Activated naive CD4-positive, alpha-beta T cell treated with anti-CD3 and anti-CD28 coated beads, Interleukin-2, amount 50 U/mL, for 72 hours (primary cell): ENCODE results near the gene TSPAN5. TPM values are rescaled to one million over a fixed set of nuclear protein-coding genes. Genes with fewer than 3 reads are reported as not detected.
"Not testable (repeated sequence)": the region's sequence is repeated elsewhere in the genome, so short reads cannot be mapped to it uniquely, and the experiment has no call there.

Source experiments
- ATAC-seq, 2 donors: fragments of 150-1000 bp; cut with Tn5 transposase; 2 replicates each; pipeline ENCODE4 v1.10.0; 2021; ENCODE audit warnings: mild to moderate bottlenecking in 2 of 2, moderate library complexity in 2 of 2
- DNase-seq, 2 donors: peaks; one replicate each; pipeline ENCODE4 v3.0.0; 2021 to 2022; ENCODE audit warnings: low spot score in 2 of 2
- H3K27ac Mint-ChIP-seq, 2 donors: one replicate each; pipeline ENCODE4 v1.8.0; 2022; ENCODE audit warnings: mild to moderate bottlenecking in 2 of 2, mixed read lengths in 2 of 2
- H3K36me3 Mint-ChIP-seq, 2 donors: one replicate each; pipeline ENCODE4 v1.8.0; 2022; ENCODE audit warnings: mixed read lengths in 2 of 2
- H3K9me3 Mint-ChIP-seq, 2 donors: one replicate each; pipeline ENCODE4 v1.8.0; 2022; ENCODE audit warnings: mixed read lengths in 2 of 2
- total RNA-seq, 2 donors: library from RNA; stranded (reverse); gene quantifications; one replicate each; pipeline ENCODE4 v1.2.3, GENCODE V29; 2022

TSPAN5 gene
- total RNA-seq, 2 donors from 2014 or later = 11.0 to 26.7 TPM

- Mint-ChIP-seq H3K27ac (peak overlapping the region in 1 of 2 donors; percentile 58), H3K9me3 (peaks cover 0 to 11% of the 10 kb centered on the region in 2 donors), H3K36me3 (peaks cover 18 to 36% of the 10 kb centered on the region in 2 donors)
- DNase-seq (no peak), ATAC-seq (no peak)
Observed at GRCh38 chr4:98502624-98503023, 155.8 kb downstream of the TSPAN5 start.

GRCh38 chr4:98502031-98502430 lies 156.4 kb downstream of the TSPAN5 start:
- no peak for ATAC-seq
- Mint-ChIP-seq H3K9me3 (peaks cover 0 to 11% of the 10 kb centered on the region in 2 donors), H3K36me3 (peaks cover 18 to 31% of the 10 kb centered on the region in 2 donors), H3K27ac (peak overlapping the region in 1 of 2 donors; percentile 3)
- DNase-seq = no peak

- Mint-ChIP-seq H3K9me3 (peaks cover 0 to 11% of the 10 kb centered on the region in 2 donors), H3K27ac (peak overlapping the region in 1 of 2 donors; percentile 3), H3K36me3 (peaks cover 18 to 31% of the 10 kb centered on the region in 2 donors)
- DNase-seq (no peak), ATAC-seq (peak in 1 of 2 donors; percentile 33)
Observed at GRCh38 chr4:98501383-98501782, 157.0 kb downstream of the TSPAN5 start.

- no peak overlapping the region for H3K27ac Mint-ChIP-seq
- H3K36me3 Mint-ChIP-seq = peaks cover 18 to 23% of the 10 kb centered on the region in 2 donors
- H3K9me3 Mint-ChIP-seq = peaks cover 0 to 11% of the 10 kb centered on the region in 2 donors
- ATAC-seq (no peak), DNase-seq (no peak)
Observed at GRCh38 chr4:98498774-98499173, 159.6 kb downstream of the TSPAN5 start.

- no peak for ATAC-seq
Observed at GRCh38 chr4:98496152-98496845, 162.1 kb downstream of the TSPAN5 start.

GRCh38 chr4:98493296-98493695 lies 165.1 kb downstream of the TSPAN5 start:
- peaks cover 0 to 15% of the 10 kb centered on the region in 2 donors for H3K36me3 Mint-ChIP-seq
- H3K9me3 Mint-ChIP-seq = no peaks in the 10 kb centered on the region
- DNase-seq = no peak
- ATAC-seq = peak; percentile 66 to 94
- H3K27ac Mint-ChIP-seq = no peak overlapping the region

More at GRCh38 chr4:98496152-98496845, 162.1 kb downstream of the TSPAN5 start:
- Mint-ChIP-seq H3K9me3 (peaks cover 0 to 3% of the 10 kb centered on the region in 2 donors), H3K36me3 (peaks cover 3% of the 10 kb centered on the region in 2 donors), H3K27ac (no peak overlapping the region)
- DNase-seq = no peak

GRCh38 chr4:98491899-98492559 lies 166.4 kb downstream of the TSPAN5 start:
- no peak overlapping the region for H3K27ac Mint-ChIP-seq
- no peak for ATAC-seq

GRCh38 chr4:98490251-98490650 lies 168.2 kb downstream of the TSPAN5 start:
- no peak for DNase-seq
- no peak for ATAC-seq
- no peak overlapping the region for H3K27ac Mint-ChIP-seq
- no peaks in the 10 kb centered on the region for H3K9me3 Mint-ChIP-seq
- peaks cover 0 to 21% of the 10 kb centered on the region in 2 donors for H3K36me3 Mint-ChIP-seq

More at GRCh38 chr4:98491899-98492559, 166.4 kb downstream of the TSPAN5 start:
- DNase-seq = no peak
- peaks cover 0 to 21% of the 10 kb centered on the region in 2 donors for H3K36me3 Mint-ChIP-seq
- H3K9me3 Mint-ChIP-seq = no peaks in the 10 kb centered on the region

- DNase-seq = no peak
- Mint-ChIP-seq H3K27ac (peak overlapping the region; percentile 51 to 81), H3K36me3 (peaks cover 0 to 33% of the 10 kb centered on the region in 2 donors), H3K9me3 (no peaks in the 10 kb centered on the region)
- ATAC-seq = peak; percentile 6 to 41
Observed at GRCh38 chr4:98485816-98486345, 172.5 kb downstream of the TSPAN5 start.

GRCh38 chr4:98484031-98484430 lies 174.4 kb downstream of the TSPAN5 start:
- Mint-ChIP-seq H3K27ac (peak overlapping the region; percentile 87 to 99), H3K9me3 (no peaks in the 10 kb centered on the region), H3K36me3 (peaks cover 0 to 24% of the 10 kb centered on the region in 2 donors)
- no peak for ATAC-seq
- no peak for DNase-seq

- ATAC-seq (peak; percentile 85 to 91), DNase-seq (peak in 1 of 2 donors; percentile 46)
- Mint-ChIP-seq H3K36me3 (peaks cover 0 to 26% of the 10 kb centered on the region in 2 donors), H3K9me3 (no peaks in the 10 kb centered on the region), H3K27ac (peak overlapping the region; percentile 87 to 99)
Observed at GRCh38 chr4:98482847-98483806, 175.3 kb downstream of the TSPAN5 start.

- H3K36me3 Mint-ChIP-seq = peaks cover 0 to 26% of the 10 kb centered on the region in 2 donors
- DNase-seq (no peak), ATAC-seq (no peak)
Observed at GRCh38 chr4:98482503-98482846, 175.9 kb downstream of the TSPAN5 start.

GRCh38 chr4:98481167-98481566 lies 177.2 kb downstream of the TSPAN5 start:
- H3K9me3 Mint-ChIP-seq = no peaks in the 10 kb centered on the region
- H3K27ac Mint-ChIP-seq = peak overlapping the region in 1 of 2 donors; percentile 99
- DNase-seq (no peak), ATAC-seq (no peak)
- H3K36me3 Mint-ChIP-seq = peaks cover 0 to 38% of the 10 kb centered on the region in 2 donors

More at GRCh38 chr4:98482503-98482846, 175.9 kb downstream of the TSPAN5 start:
- Mint-ChIP-seq H3K9me3 (no peaks in the 10 kb centered on the region), H3K27ac (peak overlapping the region; percentile 87 to 99)

GRCh38 chr4:98480535-98480934 lies 177.9 kb downstream of the TSPAN5 start:
- ATAC-seq (no peak), DNase-seq (no peak)
- Mint-ChIP-seq H3K9me3 (no peaks in the 10 kb centered on the region), H3K36me3 (peaks cover 0 to 42% of the 10 kb centered on the region in 2 donors), H3K27ac (peak overlapping the region in 1 of 2 donors; percentile 7)

- Mint-ChIP-seq H3K27ac (peak overlapping the region in 1 of 2 donors; percentile 73), H3K36me3 (peaks cover 0 to 51% of the 10 kb centered on the region in 2 donors)
- ATAC-seq, H3K9me3 Mint-ChIP-seq, DNase-seq: not testable (repeated sequence)
Observed at GRCh38 chr4:98479590-98479989, 178.8 kb downstream of the TSPAN5 start.

GRCh38 chr4:98476891-98477290 lies 181.5 kb downstream of the TSPAN5 start:
- Mint-ChIP-seq H3K36me3 (peaks cover 11 to 73% of the 10 kb centered on the region in 2 donors), H3K9me3 (no peaks in the 10 kb centered on the region)
- ATAC-seq = no peak

More at GRCh38 chr4:98476891-98477290, 181.5 kb downstream of the TSPAN5 start:
- DNase-seq = no peak
- no peak overlapping the region for H3K27ac Mint-ChIP-seq
